Measurements from ENCODE around the gene SP100. TPM values are rescaled to one million over a fixed set of nuclear protein-coding genes. Genes with fewer than 3 reads are reported as not detected.

SP100 gene
- polyA plus RNA-seq, 3 donors = 36.7 to 67.8 (median 41.8) TPM

DNA sequence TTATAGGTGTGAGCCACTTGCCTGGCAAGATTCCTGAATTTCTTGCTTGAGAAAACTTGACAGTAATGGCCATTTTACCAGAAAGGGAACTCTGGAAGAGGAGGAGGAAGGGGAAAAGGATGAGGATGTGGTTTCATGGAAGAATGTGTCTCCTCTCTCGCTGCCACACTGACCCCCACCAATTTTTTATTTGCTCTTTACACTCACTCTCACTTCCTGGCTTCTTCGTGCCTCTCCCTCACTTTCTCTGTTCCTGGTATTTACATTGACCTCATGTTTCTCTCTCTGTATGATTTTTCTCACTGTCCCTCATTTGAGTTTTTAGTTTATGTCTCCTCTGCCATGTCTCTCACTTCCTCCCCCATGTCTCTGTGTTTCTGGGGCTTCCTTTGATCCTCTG lies 162.1 kb downstream of the SP100 start:
- 13 to 22% (median 14%) methylated on average over 2 of the region's 2 CpGs for WGBS, 3 donors

DNA sequence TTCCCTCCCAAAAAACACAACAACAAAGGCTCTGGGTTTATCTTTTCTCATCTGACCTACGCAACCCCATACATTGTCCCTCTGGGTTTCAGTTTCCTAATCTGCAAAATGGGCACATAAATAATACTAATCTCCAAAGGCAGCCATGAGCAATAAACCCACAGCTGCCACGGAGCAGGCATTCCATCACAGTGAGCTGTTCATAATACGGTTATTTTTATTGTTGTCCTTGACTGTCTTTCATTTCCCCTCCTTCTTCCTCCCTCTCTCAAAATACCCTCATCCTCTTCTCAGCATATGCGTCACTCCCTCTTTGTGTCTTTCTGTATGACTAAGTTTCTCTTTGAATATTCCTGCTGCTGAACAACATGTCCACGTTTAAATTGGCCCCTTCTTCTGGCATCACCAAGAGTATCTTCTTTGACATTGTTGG lies 166.9 kb downstream of the SP100 start:
- H3K27ac ChIP-seq (ENCODE audit: low read depth, low read length) = no peak overlapping the region
- WGBS, 3 donors = 80% methylated on average over 5 of the region's 5 CpGs

More for the DNA sequence above, 162.1 kb downstream of the SP100 start:
- no peak overlapping the region for H3K27ac ChIP-seq (ENCODE audit: low read depth, low read length)

DNA sequence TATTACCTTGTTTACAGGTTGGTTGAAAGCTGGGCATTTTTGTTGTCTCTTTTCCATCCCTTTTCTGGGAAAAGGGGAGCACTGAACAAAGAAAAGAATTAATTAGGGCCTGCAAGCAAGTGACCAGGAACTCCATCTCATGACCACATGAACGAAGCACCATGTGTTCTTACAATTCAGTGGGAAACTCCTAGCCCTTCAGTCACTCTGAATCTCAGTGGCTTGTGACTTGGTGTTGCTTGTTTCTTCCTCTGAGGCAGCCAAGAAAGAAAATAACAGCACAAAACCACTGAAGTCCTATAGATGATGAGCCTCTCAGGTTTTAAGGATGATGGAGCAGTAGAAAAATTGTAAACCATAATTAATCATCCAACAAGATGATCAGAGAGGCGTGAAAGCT lies 167.6 kb downstream of the SP100 start:
- H3K27ac ChIP-seq (ENCODE audit: low read depth, low read length) = no peak overlapping the region
- WGBS, 3 donors = 74 to 89% (median 81%) methylated on average over 2 of the region's 2 CpGs

DNA sequence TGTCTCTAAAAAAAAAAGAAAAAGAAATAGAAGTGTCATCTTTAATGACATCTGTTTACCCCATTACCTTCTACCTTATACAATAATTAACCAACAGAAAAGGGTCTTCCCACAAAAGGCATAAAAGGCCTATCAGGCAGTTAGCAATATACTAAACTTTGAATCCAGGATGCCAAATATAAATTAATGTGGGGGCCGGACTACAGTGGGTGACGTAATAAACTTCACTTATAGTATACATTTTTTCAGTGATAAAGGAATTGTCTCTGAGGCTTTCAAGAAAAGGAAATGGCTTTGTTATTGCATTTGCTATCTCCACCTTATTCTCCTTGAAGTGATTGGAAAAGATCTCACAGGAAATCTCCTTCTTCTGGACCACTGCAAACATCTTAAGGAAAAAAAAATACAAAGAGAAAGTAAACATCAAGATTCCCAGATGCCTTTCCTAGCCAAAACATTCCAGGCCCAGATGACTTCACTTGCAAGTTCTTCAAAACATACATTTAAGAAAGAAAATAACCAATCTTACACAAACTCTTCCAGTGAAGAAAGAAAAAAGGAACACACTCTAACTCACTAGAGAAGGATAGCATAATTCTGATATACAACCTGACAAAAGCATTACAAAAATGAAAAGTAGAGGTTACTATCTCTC lies 170.5 kb downstream of the SP100 start:
- WGBS, 3 donors = 63 to 73% (median 70%) methylated on average over 2 of the region's 2 CpGs
- no peak overlapping the region for H3K27ac ChIP-seq (ENCODE audit: low read depth, low read length)

DNA sequence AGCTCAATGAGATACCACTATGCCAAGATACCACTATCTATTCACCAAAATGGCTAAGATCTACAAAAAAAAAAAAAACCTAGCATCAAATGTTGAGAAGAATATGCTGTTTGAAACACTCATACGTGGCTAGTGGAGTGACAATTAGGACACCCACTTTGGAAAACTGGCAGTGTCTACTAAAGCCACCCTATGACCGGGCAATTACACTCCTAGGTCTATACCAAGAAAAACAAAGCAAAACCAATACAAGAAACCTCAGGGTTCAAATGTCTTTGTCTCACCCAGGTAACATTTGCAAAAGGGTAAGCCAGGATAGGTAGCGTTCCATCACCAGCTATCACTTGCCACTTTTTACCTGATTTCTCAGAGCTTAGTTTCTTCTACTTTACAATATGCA lies 173.0 kb downstream of the SP100 start:
- 93 to 96% (median 94%) methylated on average over 3 of the region's 3 CpGs for WGBS, 3 donors
- no peak overlapping the region for H3K27ac ChIP-seq (ENCODE audit: low read depth, low read length)

DNA sequence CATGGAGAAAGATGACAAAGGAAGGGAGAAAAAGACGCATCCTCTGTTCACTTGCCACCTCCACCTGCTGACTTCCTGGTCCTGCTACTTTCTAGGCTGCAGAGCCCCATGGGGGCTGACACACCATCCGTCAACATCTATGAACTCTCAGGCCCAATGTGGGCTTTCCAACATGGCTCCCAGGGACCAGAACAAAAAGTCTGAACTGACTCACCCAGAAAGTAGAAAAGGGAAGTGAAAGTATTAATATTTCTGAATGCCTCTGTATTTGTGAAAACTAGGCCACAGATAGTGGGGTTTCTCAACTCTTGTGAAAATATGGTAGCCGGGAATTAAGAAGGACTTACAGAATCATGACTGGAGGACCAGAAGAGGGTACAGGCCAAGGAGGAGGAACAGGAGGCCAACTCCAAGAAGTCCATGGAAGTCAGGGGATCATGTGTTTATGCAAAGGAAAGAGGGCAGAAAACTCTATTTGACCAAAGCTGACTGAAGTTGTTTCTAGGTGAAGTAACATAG lies 173.6 kb downstream of the SP100 start:
- H3K27ac ChIP-seq (ENCODE audit: low read depth, low read length) = no peak overlapping the region
- WGBS, 3 donors = 80 to 93% (median 87%) methylated on average over 3 of the region's 3 CpGs

DNA sequence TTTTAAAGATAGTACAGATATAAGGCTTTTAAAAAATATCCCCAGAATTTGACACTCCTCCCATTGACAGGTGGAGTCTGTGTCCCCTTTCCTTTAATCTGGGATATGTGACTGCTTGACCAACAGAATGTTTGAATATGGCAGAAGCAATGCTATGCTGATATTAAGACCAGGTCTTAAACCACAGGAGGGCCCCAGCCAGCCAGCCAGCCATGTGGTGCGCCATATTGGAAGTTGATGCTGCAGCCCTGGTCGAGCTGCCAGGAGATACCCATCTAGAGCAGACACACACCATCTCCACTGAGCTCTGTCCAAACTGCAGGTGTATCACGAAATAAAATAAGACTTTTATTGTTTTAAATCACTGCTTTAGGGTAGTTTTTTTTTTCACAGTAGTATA lies 174.3 kb downstream of the SP100 start:
- no peak overlapping the region for H3K27ac ChIP-seq (ENCODE audit: low read depth, low read length)

DNA sequence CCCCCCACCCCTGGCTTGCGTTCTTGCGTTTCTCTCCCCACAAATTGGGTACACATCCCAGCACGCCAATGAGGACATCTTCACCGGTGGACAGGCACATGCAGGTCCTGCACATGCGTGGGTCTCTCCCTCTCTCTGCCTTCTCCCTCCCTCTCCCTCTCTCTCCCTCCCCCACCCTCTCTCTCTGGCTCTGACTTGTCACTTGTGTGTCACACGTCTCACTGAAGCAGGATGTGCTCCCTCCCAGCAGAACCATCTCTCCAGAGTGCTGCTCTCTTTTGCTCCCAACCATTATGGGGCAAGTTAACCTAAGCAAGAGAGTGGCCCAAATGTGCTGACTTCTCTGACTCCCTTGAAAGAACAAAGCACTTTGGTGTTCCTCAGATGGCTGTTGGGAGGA lies 175.8 kb downstream of the SP100 start:
- H3K27ac ChIP-seq (ENCODE audit: low read depth, low read length) = no peak overlapping the region
- WGBS, 3 donors = 76 to 79% (median 79%) methylated on average over 6 of the region's 6 CpGs

More for the DNA sequence above, 174.3 kb downstream of the SP100 start:
- WGBS, 3 donors = 74 to 96% (median 92%) methylated on average over 3 of the region's 3 CpGs

DNA sequence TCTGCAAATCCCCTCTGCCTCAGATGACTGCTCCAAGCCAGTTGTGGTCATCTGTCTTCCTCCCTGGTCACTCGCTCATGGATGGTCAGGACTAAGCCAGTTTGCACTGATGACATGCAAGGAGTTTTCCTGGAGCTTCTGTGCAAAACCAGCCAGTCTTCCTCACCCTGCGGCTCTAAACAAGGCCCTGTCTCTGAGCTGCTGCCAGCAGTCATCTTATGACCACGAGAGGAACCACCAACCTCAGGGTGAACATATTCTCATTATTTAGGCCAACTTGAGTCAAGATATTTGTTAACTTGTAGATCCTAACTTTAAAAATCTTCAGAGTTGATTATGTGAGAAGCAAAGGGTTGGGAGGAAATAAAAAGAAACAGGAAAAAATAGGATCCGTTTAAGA lies 176.8 kb downstream of the SP100 start:
- H3K27ac ChIP-seq (ENCODE audit: low read depth, low read length) = no peak overlapping the region
- 72 to 74% (median 73%) methylated on average over 4 of the region's 4 CpGs for WGBS, 3 donors

Other genes with a start within 250 kb of the SP100 start
- gene SP110, start 196.2 kb upstream of the SP100 start, polyA plus RNA-seq = 10 to 100 TPM in 2 of 3 donors, 1 to 10 TPM in 1; 8.6 to 14.6 (median 13.9) TPM
- under 1 TPM in 2 of 3 donors, not detected in 1; 0.48 to 0.85 TPM for gene SP140, start 190.5 kb upstream of the SP100 start, polyA plus RNA-seq
- gene SP140L, start 89.0 kb upstream of the SP100 start, polyA plus RNA-seq = 10 to 100 TPM in 1 of 3 donors, 1 to 10 TPM in 2; 8.3 to 10.5 (median 8.9) TPM